ENCODE data around the gene SULT4A1. TPM values are rescaled to one million over a fixed set of nuclear protein-coding genes. Genes with fewer than 3 reads are reported as not detected.

Gene SULT4A1
- total and polyA plus RNA-seq, 2 of the 4 experiments (the other 2 are of a cell fraction): 1.1 to 5.2 TPM

- TF ChIP-seq ELK1 (IDR thresholded peaks at IDR 0.05; ENCODE audit: borderline replicate concordance, low read depth, low read length): no peak
- Histone ChIP-seq H3K9me1 (ENCODE audit: insufficient read depth, low read length) (no peaks in the 10 kb centered on the region), H2BK5ac (ENCODE audit: low read depth, low read length, poor library complexity, severe bottlenecking) (no peak overlapping the region), H2BK20ac (ENCODE audit: low read depth, low read length) (no peak overlapping the region), H2BK120ac (ENCODE audit: low read depth, low read length) (no peak overlapping the region), H2AFZ (replicated peaks; ENCODE audit: low read length, poor library complexity) (no peak overlapping the region), H2AK9ac (replicated peaks; ENCODE audit: low read depth, low read length, poor library complexity) (no peak overlapping the region), H3K14ac (replicated peaks; ENCODE audit: low read depth, low read length) (no peak overlapping the region), H3K4me3 (ENCODE audit: insufficient read depth, low read depth, low read length) (no peak overlapping the region), H3K18ac (ENCODE audit: low read depth, low read length) (no peak overlapping the region), H4K91ac (ENCODE audit: insufficient read depth, low read depth, low read length) (no peak overlapping the region), H3K9ac (ENCODE audit: low read depth, low read length) (no peak overlapping the region), H3K23ac (ENCODE audit: low read depth, low read length) (no peak overlapping the region), H3K79me1 (ENCODE audit: low read depth in 1 of 2, low read length in 2 of 2) (no peaks in the 10 kb centered on the region), H3K27me3 (ENCODE audit: control insufficient read depth, insufficient read depth, low read length) (peaks cover 17% of the 10 kb centered on the region), H2BK15ac (ENCODE audit: low read depth, low read length) (no peak overlapping the region), H3K36me3 (ENCODE audit: control insufficient read depth, insufficient read depth, low read length) (no peaks in the 10 kb centered on the region), H4K20me1 (ENCODE audit: insufficient read depth, low read length) (no peaks in the 10 kb centered on the region), H3K9me3 (ENCODE audit: control insufficient read depth, insufficient read depth, low read length) (no peaks in the 10 kb centered on the region; the same call in 1 of the 2 replicates), H3K56ac (ENCODE audit: extremely low read depth, insufficient read depth, low read length) (no peak overlapping the region), H3K4me2 (ENCODE audit: low read depth, low read length) (no peak overlapping the region), H4K5ac (ENCODE audit: low read depth, low read length) (no peak overlapping the region), H3K4ac (ENCODE audit: low read depth, low read length) (no peak overlapping the region), H3K27ac (ENCODE audit: insufficient read depth, low read length) (no peak overlapping the region), H4K8ac (ENCODE audit: low read depth in 2 of 2, low read length in 2 of 2) (no peak overlapping the region), H3K4me1 (ENCODE audit: control insufficient read depth, insufficient read depth, low read length) (no peaks in the 10 kb centered on the region), H2AK5ac (ENCODE audit: low read depth, low read length) (no peak overlapping the region)
- dilution Hi-C loops (cut with HindIII; ENCODE audit: low sequenced_read_pairs, unreplicated experiment): no loop called here
- no peak for ATAC-seq (ENCODE audit: low read depth)
- ChIA-PET POLR2A (ENCODE audit: unreplicated experiment) (no interaction called here), CTCF (no interaction called here)
- no peak for DNase-seq
- in situ Hi-C loops (cut with MboI; ENCODE audit: low sequenced_read_pairs): no loop called here
- no TSS peak for BruUV-seq (replicated peaks)
- intact Hi-C loops (cut with micrococcal nuclease): loop anchor here (5.0 kb wide), 1 partner anchor 66 kb away; no protein-coding TSS in a partner anchor
- WGBS, 2 experiments (ENCODE audit: extremely low coverage in 2 of 2, insufficient read length in 1 of 2): 73% methylated on average over 9 of the region's 19 CpGs; no CpG with 5 or more reads in 1 of the 2 experiments
These were observed 19.1 kb upstream of the SULT4A1 start for GRCh38 chr22:43881091-43882061.
